Measurements from ENCODE around the gene DBX1. TPM values are rescaled to one million over a fixed set of nuclear protein-coding genes. Genes with fewer than 3 reads are reported as not detected.

DBX1 gene
- total and polyA plus RNA-seq, 10 of the 15 experiments (the other 5 are each of a cell fraction or from before 2014, with no cell fraction given), result not detected

GRCh38 chr11:20172721-20173447 is 12.6 kb upstream of the DBX1 start:
- BruUV-seq (replicated peaks), result no TSS peak
- CTCF ChIA-PET, result interaction anchor here (1.0 to 1.6 kb wide), 2 partner anchors 40 to 45 kb away, joined by 3 to 4 read pairs; no protein-coding TSS in a partner anchor
- intact Hi-C loops (cut with micrococcal nuclease; ENCODE audit: unreplicated experiment), result no loop called here

More at GRCh38 chr11:20172721-20173447, 12.6 kb upstream of the DBX1 start:
- in situ Hi-C loops (cut with MboI), result no loop called here
- H3K4me3 ChIP-seq, result no peak overlapping the region
- RAD21 ChIA-PET (ENCODE audit: unreplicated experiment), result no interaction called here
- no peaks in the 10 kb centered on the region; a peak in 1 of 4 replicates for H3K27me3 ChIP-seq (replicated peaks in 1 of 2; ENCODE audit: control insufficient read depth in 2 of 2, insufficient read depth in 2 of 2, low read length in 1 of 2)
- H2AFZ ChIP-seq (ENCODE audit: control insufficient read depth, low read depth, low read length), result no peak overlapping the region
- ATAC-seq (no peak; the same call in 2 of the 3 replicates), DNase-seq (ENCODE audit: low read depth, low spot score) (no peak), FAIRE-seq (no peak)
- no peak overlapping the region for H3K27ac ChIP-seq (ENCODE audit: control insufficient read depth, insufficient read depth)
- no peak overlapping the region for H3K4me2 ChIP-seq (ENCODE audit: control insufficient read depth, insufficient read depth)
- 19% methylated on average over 5 of the region's 5 CpGs for WGBS (ENCODE audit: insufficient coverage, insufficient replicate concordance, low lambda C conversion rate, missing lambda C conversion rate)
- no peak overlapping the region for H3K9ac ChIP-seq (ENCODE audit: control insufficient read depth, insufficient read depth, low read length)
- no peaks in the 10 kb centered on the region for H3K4me1 ChIP-seq (ENCODE audit: control insufficient read depth, insufficient read depth, low read length)
- TF ChIP-seq ZSCAN29 (IDR thresholded peaks at IDR 0.05) (no peak), NBN (IDR thresholded peaks at IDR 0.05) (no peak), GABPA (IDR thresholded peaks at IDR 0.05; ENCODE audit: low read depth) (no peak), MTA3 (IDR thresholded peaks at IDR 0.05; ENCODE audit: borderline replicate concordance, low read length) (no peak), RAD21 (IDR thresholded peaks at IDR 0.05; ENCODE audit: insufficient read depth, low read depth, low read length) (no peak), JUND (IDR thresholded peaks at IDR 0.05; ENCODE audit: low read depth, low read length) (no peak), IRF3 (IDR thresholded peaks at IDR 0.05) (no peak), ESRRA (IDR thresholded peaks at IDR 0.05; ENCODE audit: low read length) (no peak), GATAD2B (conservative IDR thresholded peaks at IDR 0.05; ENCODE audit: low read depth) (no peak), EZH2 (IDR thresholded peaks at IDR 0.05; ENCODE audit: borderline replicate concordance, control insufficient read depth, low read depth, low read length) (no peak)
- SMC1A ChIA-PET (ENCODE audit: uncharacterized antibody, unreplicated experiment), result no interaction called here
- no peaks in the 10 kb centered on the region for H3K79me2 ChIP-seq (ENCODE audit: control insufficient read depth, insufficient read depth, low read length)
- H4K20me1 ChIP-seq (ENCODE audit: control insufficient read depth, insufficient read depth), result no peaks in the 10 kb centered on the region
- no peaks in the 10 kb centered on the region for H3K36me3 ChIP-seq (ENCODE audit: control insufficient read depth in 2 of 2, insufficient read depth in 2 of 2, low read length in 1 of 2)
- H3K9me3 ChIP-seq (replicated peaks; ENCODE audit: control insufficient read depth, insufficient read depth, low read length), result no peaks in the 10 kb centered on the region; the same call in 1 of the 3 replicates
- POLR2A ChIA-PET, result no interaction called here
